Stomach (tissue), 9 donors: Measurements from ENCODE around the gene IGSF21. TPM values are rescaled to one million over a fixed set of nuclear protein-coding genes. Genes with fewer than 3 reads are reported as not detected.

ENCODE experiments used
- DNase-seq, 2 donors: peaks; one replicate each; pipeline versions ENCODE4 v3.0.0 to v3.0.0-alpha.2; 2013 to 2019
- H3K27ac ChIP-seq, 5 donors: fragments of 200-600 bp in 4 of 5; sonication (generic) in 4 of 5; one replicate each; pipeline ENCODE4 v1.5.1; 2013 to 2019; ENCODE audit warnings: mild to moderate bottlenecking in 1 of 5, moderate library complexity in 1 of 5
- H3K27me3 ChIP-seq, 3 donors: fragments of 200-600 bp; sonication (generic); one replicate each; pipeline ENCODE4 v1.5.1; 2017 to 2019; ENCODE audit warnings: mixed run types in 1 of 3
- H3K36me3 ChIP-seq, 4 donors: fragments of 200-600 bp; sonication (generic); 1 replicate in 3 of 4; 2 replicates in 1 of 4; pipeline ENCODE4 v1.5.1; 2016 to 2019
- H3K4me1 ChIP-seq, 4 donors: fragments of 200-600 bp; sonication (generic); one replicate each; pipeline ENCODE4 v1.5.1; 2016 to 2019
- H3K4me3 ChIP-seq, 4 donors: fragments of 200-600 bp; sonication (generic) in 3 of 4; one replicate each; pipeline ENCODE4 v1.5.1; 2016 to 2019; ENCODE audit warnings: mild to moderate bottlenecking in 1 of 4
- H3K9me3 ChIP-seq, 4 donors: fragments of 200-600 bp; sonication (generic); one replicate each; pipeline ENCODE4 v1.5.1; 2016 to 2019
- EP300 ChIP-seq: sonication (generic); formaldehyde crosslinking; IDR thresholded peaks from one replicate; pipeline ENCODE4 v1.6.1; 2017; ENCODE audit warnings: antibody characterized with exemption
- POLR2A ChIP-seq, 4 donors: fragments of 450-650 bp; IDR thresholded peaks; one replicate each; pipeline ENCODE4 v1.6.1; 2016; ENCODE audit warnings: antibody characterized with exemption in 4 of 4, control low read depth in 2 of 4, mild to moderate bottlenecking in 1 of 4, moderate library complexity in 1 of 4
- POLR2AphosphoS5 ChIP-seq, 3 donors: sonication (generic); formaldehyde crosslinking; IDR thresholded peaks; one replicate each; pipeline ENCODE4 v1.6.1; 2016; ENCODE audit warnings: antibody characterized with exemption in 3 of 3
- WGBS, 5 donors: extraction: QIAGEN DNeasy Blood & Tissue Kit in 3 of 5; methylation state at CpG; one replicate each; pipeline versions ENCODE4 v1.1.5 to v1.1.7; 2013 to 2018; 5-methylcytosine and 5-hydroxymethylcytosine counted together
- intact Hi-C: fragments of 100-400 bp; cut with DNase I; formaldehyde crosslinking; loops from one replicate; pipeline ENCODE4 v1.15.1; 2023; ENCODE audit warnings: low total_unique reads
- polyA plus RNA-seq, 3 donors: library from polyadenylated mRNA; stranded (reverse); fragments of 200-250 nt; gene quantifications; one replicate each; pipeline ENCODE4 v1.2.3, GENCODE V29; 2013
- total RNA-seq, 5 donors: library from RNA; depleted of rRNA; stranded (reverse); fragments of >200 nt; gene quantifications; one replicate each; pipeline versions ENCODE4 v1.1.0 to v1.2.3, GENCODE V29; 2014 to 2016
- TF ChIP-seq, protein P1 (sequence below), 7 experiments: fragments of 450-650 bp in 4 of 7; fragments of 200-600 bp in 3 of 7; sonication (generic) in 3 of 7; IDR thresholded peaks; one replicate each; pipeline ENCODE4 v1.5.1; 2016 to 2019; ENCODE audit warnings: antibody characterized with exemption in 7 of 7, control low read depth in 2 of 7, mild to moderate bottlenecking in 1 of 7
- donor health status: healthy with polysubstance abuse.
- donor health status: Bipolar disorder and iron deficiency.
- donor health status: healthy.

Gene IGSF21
- total and polyA plus RNA-seq, 8 donors: 0.25 to 2.0 (median 1.1) TPM; not detected in 3

GRCh38 chr1:18199462-18199861 lies 91.9 kb downstream of the IGSF21 start:
- Histone ChIP-seq H3K36me3 (no peaks in the 10 kb centered on the region), H3K4me1 (peaks cover 0 to 7% (median 2%) of the 10 kb centered on the region in 4 donors), H3K27me3 (peaks cover 4 to 87% (median 48%) of the 10 kb centered on the region in 3 donors), H3K9me3 (no peaks in the 10 kb centered on the region), H3K4me3 (no peak overlapping the region), H3K27ac (no peak overlapping the region)
- DNase-seq: peak in 1 of 2 donors; percentile 38
- intact Hi-C loops: no loop called here
- WGBS, 5 donors: 17 to 34% (median 22%) methylated on average over 14 of the region's 14 CpGs
- TF ChIP-seq, protein P1, sequence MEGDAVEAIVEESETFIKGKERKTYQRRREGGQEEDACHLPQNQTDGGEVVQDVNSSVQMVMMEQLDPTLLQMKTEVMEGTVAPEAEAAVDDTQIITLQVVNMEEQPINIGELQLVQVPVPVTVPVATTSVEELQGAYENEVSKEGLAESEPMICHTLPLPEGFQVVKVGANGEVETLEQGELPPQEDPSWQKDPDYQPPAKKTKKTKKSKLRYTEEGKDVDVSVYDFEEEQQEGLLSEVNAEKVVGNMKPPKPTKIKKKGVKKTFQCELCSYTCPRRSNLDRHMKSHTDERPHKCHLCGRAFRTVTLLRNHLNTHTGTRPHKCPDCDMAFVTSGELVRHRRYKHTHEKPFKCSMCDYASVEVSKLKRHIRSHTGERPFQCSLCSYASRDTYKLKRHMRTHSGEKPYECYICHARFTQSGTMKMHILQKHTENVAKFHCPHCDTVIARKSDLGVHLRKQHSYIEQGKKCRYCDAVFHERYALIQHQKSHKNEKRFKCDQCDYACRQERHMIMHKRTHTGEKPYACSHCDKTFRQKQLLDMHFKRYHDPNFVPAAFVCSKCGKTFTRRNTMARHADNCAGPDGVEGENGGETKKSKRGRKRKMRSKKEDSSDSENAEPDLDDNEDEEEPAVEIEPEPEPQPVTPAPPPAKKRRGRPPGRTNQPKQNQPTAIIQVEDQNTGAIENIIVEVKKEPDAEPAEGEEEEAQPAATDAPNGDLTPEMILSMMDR (IDR thresholded peaks at IDR 0.05): no peak
- no peak for TF ChIP-seq POLR2AphosphoS5 (IDR thresholded peaks at IDR 0.05)
- TF ChIP-seq EP300: no peak
- no peak for TF ChIP-seq POLR2A (IDR thresholded peaks at IDR 0.05)

GRCh38 chr1:18200136-18200717 lies 92.6 kb downstream of the IGSF21 start:
- WGBS, 5 donors: 58 to 63% (median 62%) methylated on average over 8 of the region's 8 CpGs
- Histone ChIP-seq H3K4me3 (no peak overlapping the region), H3K27ac (no peak overlapping the region), H3K4me1 (peaks cover 0 to 7% (median 2%) of the 10 kb centered on the region in 4 donors), H3K9me3 (no peaks in the 10 kb centered on the region), H3K27me3 (peaks cover 3 to 83% (median 48%) of the 10 kb centered on the region in 3 donors), H3K36me3 (no peaks in the 10 kb centered on the region)
- intact Hi-C loops: no loop called here
- no peak for DNase-seq
- no peak for TF ChIP-seq EP300
- TF ChIP-seq POLR2AphosphoS5 (IDR thresholded peaks at IDR 0.05): no peak
- no peak for TF ChIP-seq POLR2A (IDR thresholded peaks at IDR 0.05)
- TF ChIP-seq, protein P1 (IDR thresholded peaks at IDR 0.05): no peak

DNA sequence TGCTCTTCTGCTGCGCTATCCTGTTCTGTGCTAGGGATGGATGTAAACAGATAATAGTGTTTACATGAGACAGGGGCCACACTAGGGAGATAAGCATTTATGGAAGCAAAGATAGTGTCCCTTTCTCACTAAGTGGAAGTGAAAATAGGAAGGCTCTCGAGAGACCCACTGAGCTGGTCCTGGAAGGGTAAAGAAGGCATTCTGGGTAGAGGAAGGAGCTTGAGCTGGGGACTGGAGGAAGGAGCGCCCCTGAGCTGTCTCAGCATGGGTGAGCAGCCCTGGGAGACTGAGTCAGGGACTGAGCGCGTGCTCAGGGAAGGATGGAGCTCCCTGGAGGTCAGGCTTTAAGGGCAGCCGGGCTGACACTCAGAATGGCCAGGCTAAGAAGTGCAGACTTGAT lies 93.3 kb downstream of the IGSF21 start:
- Histone ChIP-seq H3K27ac (no peak overlapping the region), H3K9me3 (no peaks in the 10 kb centered on the region), H3K27me3 (peaks cover 0 to 79% (median 44%) of the 10 kb centered on the region in 3 donors), H3K4me1 (peaks cover 0 to 7% (median 2%) of the 10 kb centered on the region in 4 donors), H3K36me3 (no peaks in the 10 kb centered on the region), H3K4me3 (no peak overlapping the region)
- DNase-seq: no peak
- 53 to 58% (median 54%) methylated on average over 6 of the region's 6 CpGs for WGBS, 5 donors
- TF ChIP-seq POLR2A (IDR thresholded peaks at IDR 0.05) (no peak), POLR2AphosphoS5 (IDR thresholded peaks at IDR 0.05) (no peak), EP300 (no peak)
- TF ChIP-seq, protein P1 (IDR thresholded peaks at IDR 0.05): no peak
- intact Hi-C loops: no loop called here

DNA sequence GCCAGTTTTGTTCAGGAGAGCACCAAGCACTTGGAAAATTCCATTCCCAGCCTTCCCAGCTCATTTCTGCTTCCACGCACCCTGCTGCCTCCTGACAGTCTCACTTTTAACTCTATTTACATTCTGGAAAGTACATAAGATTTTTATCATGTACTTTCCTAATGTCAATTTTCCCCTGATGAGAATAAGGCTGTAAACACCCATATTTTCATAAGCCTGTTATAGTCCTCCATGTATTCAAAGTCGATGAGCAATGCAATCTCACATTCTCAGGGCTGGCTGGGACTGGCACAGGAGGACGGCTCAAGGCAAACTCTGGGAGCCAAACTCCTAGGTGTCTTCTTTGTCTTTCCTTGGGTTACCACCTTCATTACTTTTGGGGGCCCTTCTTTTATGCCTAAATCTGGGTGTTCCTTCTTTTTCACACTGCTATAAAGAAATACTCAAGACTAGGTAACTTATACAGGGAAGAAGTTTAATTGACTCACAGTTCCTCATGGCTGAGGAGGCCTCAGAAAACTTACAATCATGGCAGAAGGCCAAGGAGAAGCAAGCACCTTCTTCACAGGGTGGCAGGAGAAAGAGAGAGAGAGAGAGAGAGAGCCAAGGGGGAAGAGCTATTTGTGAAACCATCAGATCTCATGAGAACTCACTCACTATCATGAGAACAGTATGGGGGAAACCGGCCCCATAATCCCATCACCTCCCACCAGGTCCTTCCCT lies 94.6 kb downstream of the IGSF21 start:
- WGBS, 5 donors: 41 to 60% (median 45%) methylated on average over 4 of the region's 4 CpGs
- Histone ChIP-seq H3K27me3 (peaks cover 0 to 79% (median 35%) of the 10 kb centered on the region in 3 donors), H3K4me3 (no peak overlapping the region), H3K4me1 (peaks cover 0 to 7% (median 2%) of the 10 kb centered on the region in 4 donors), H3K9me3 (peaks cover 0 to 12% (median 8%) of the 10 kb centered on the region in 4 donors), H3K36me3 (no peaks in the 10 kb centered on the region), H3K27ac (no peak overlapping the region)
- no peak for TF ChIP-seq POLR2AphosphoS5 (IDR thresholded peaks at IDR 0.05)
- TF ChIP-seq, protein P1 (IDR thresholded peaks at IDR 0.05): no peak
- TF ChIP-seq POLR2A (IDR thresholded peaks at IDR 0.05): no peak
- TF ChIP-seq EP300: no peak
- DNase-seq: no peak
- intact Hi-C loops: no loop called here
